ENCODE data around the gene LIF.

The LIF gene

DNA sequence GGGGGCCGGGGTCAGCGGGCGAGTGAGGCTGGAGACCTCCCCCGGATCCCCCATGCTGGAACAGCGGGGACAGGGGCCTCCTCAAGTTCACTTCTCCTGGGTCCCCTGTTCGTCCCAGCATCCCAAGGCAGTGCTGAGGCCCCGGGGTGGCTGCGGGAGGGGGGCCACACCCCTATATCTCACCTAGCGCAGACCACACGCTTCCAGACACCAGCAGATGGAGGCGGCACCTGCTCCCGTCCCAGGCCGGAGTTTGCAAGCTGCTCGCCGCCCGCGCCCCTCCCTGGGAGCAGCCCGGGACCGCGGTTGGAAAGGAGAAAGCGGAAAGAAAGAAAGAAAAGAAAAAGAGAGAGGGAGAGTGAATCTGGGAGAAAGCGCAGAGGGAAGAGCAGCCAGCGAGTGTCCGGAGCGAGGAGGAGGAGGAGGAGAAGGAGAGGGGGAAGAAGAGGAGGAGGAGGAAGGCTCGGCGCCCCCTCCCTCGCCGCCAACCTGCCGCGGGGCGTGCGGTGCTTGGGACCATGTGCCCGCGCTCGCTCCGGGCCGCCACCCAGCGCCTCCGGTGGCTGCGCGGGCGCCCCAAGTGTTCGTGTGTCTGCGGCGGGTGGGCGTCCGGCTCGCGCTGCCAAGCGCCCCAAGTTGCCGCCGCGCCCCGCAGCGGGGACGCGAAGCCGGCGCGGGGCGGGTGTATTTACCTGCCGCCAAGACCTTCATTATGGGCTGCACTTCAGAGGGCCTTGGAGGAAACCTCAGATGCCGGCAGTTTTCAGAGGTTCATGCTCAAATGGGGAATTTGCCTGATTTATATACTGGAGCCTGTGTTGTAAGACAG, at the start of gene LIF:
LIF (minus strand) TSS at position 775 of the 829 bp plus-strand sequence; CDS start at position 711, 64 bp downstream.
- DNase-seq, result no peak
- Histone ChIP-seq H3K4me1 (peaks cover 0 to 37% (median 21%) of the 10 kb centered on the region in 4 donors), H3K27me3 (peaks cover 0 to 58% of the 10 kb centered on the region in 2 donors), H3K36me3 (no peaks in the 10 kb centered on the region), H3K9me3 (no peaks in the 10 kb centered on the region), H3K4me3 (peak within 1 kb of the TSS; percentile 35 to 54), H3K27ac (no peak within 1 kb of the TSS)
- TF ChIP-seq, protein P1, sequence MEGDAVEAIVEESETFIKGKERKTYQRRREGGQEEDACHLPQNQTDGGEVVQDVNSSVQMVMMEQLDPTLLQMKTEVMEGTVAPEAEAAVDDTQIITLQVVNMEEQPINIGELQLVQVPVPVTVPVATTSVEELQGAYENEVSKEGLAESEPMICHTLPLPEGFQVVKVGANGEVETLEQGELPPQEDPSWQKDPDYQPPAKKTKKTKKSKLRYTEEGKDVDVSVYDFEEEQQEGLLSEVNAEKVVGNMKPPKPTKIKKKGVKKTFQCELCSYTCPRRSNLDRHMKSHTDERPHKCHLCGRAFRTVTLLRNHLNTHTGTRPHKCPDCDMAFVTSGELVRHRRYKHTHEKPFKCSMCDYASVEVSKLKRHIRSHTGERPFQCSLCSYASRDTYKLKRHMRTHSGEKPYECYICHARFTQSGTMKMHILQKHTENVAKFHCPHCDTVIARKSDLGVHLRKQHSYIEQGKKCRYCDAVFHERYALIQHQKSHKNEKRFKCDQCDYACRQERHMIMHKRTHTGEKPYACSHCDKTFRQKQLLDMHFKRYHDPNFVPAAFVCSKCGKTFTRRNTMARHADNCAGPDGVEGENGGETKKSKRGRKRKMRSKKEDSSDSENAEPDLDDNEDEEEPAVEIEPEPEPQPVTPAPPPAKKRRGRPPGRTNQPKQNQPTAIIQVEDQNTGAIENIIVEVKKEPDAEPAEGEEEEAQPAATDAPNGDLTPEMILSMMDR (IDR thresholded peaks at IDR 0.05), result no peak
- intact Hi-C loops (cut with DNase I; ENCODE audit: low total_unique reads), result no loop called here

GRCh38 chr22:30296324-30296723, 49.8 kb upstream of the LIF start:
- Histone ChIP-seq H3K4me3 (no peak overlapping the region), H3K27ac (no peak overlapping the region), H3K36me3 (peaks cover 55 to 100% (median 98%) of the 10 kb centered on the region in 3 donors), H3K9me3 (no peaks in the 10 kb centered on the region), H3K27me3 (no peaks in the 10 kb centered on the region), H3K4me1 (peaks cover 2 to 59% (median 5%) of the 10 kb centered on the region in 4 donors)
- TF ChIP-seq, protein P1 (IDR thresholded peaks at IDR 0.05), result no peak
- intact Hi-C loops (cut with DNase I; ENCODE audit: low total_unique reads), result no loop called here
- no peak for DNase-seq

DNA sequence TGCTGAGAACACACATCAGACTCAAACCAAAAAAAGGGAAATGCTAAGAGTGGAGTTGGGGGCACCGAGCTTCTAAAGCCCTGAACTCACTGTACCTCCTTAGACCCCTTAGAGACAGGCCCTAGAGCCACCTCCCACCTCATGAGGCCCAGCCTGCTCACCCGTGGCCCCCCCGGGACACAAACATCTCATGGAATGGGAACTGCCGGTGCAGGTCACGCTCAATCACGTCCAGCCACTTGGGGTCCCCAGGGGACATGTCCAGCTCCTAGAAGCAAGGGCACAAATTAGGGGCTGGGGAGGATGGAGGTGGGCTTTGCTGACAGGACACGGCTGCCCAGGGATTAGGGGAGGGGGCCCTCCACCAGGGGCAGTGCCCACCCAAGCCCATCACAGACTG, 49.0 kb upstream of the LIF start:
- no peak overlapping the region for H3K4me3 ChIP-seq
- intact Hi-C loops (cut with DNase I; ENCODE audit: low total_unique reads), result no loop called here
- peaks cover 9 to 62% (median 11%) of the 10 kb centered on the region in 4 donors for H3K4me1 ChIP-seq
- no peak for DNase-seq
- H3K27me3 ChIP-seq, result no peaks in the 10 kb centered on the region
- H3K36me3 ChIP-seq, result peaks cover 48 to 92% (median 92%) of the 10 kb centered on the region in 3 donors
- no peak overlapping the region for H3K27ac ChIP-seq
- TF ChIP-seq, protein P1 (IDR thresholded peaks at IDR 0.05), result no peak
- no peaks in the 10 kb centered on the region for H3K9me3 ChIP-seq

- Histone ChIP-seq H3K27ac (peak overlapping the region in 1 of 2 donors; percentile 9), H3K9me3 (no peaks in the 10 kb centered on the region), H3K27me3 (no peaks in the 10 kb centered on the region), H3K4me3 (no peak overlapping the region), H3K4me1 (peaks cover 16 to 62% (median 18%) of the 10 kb centered on the region in 4 donors), H3K36me3 (peaks cover 45 to 85% (median 85%) of the 10 kb centered on the region in 3 donors)
- TF ChIP-seq, protein P1 (IDR thresholded peaks at IDR 0.05), result no peak
- DNase-seq, result no peak
- intact Hi-C loops (cut with DNase I; ENCODE audit: low total_unique reads), result no loop called here
Observed at GRCh38 chr22:30294830-30295229, 48.3 kb upstream of the LIF start.

DNA sequence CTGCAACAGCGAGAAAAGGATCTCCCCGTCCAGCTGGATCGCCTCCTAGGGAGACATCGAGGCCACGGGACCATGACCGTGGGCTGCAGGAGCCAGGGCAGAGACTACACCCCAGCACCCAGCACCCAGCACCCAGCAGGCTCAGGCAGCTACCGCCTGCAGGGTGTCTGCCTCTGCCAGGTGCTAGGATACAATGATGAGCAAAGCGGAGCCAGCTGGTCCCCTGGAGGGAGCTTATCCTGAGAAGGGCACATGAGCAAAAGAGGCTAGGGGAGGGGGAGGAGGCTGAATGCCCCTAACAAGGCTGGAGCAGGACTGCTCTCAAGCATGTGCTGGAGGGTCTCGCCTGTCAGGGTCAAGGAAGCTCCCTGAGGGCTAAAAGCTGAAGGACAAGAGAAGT, 47.5 kb upstream of the LIF start:
- H3K36me3 ChIP-seq, result peaks cover 45 to 77% (median 77%) of the 10 kb centered on the region in 3 donors
- no peak for DNase-seq

More for the DNA sequence above, 47.5 kb upstream of the LIF start:
- TF ChIP-seq, protein P1 (IDR thresholded peaks at IDR 0.05), result no peak
- H3K9me3 ChIP-seq, result no peaks in the 10 kb centered on the region
- no peak overlapping the region for H3K4me3 ChIP-seq
- H3K4me1 ChIP-seq, result peaks cover 16 to 61% (median 18%) of the 10 kb centered on the region in 4 donors
- H3K27me3 ChIP-seq, result no peaks in the 10 kb centered on the region
- H3K27ac ChIP-seq, result no peak overlapping the region
- intact Hi-C loops (cut with DNase I; ENCODE audit: low total_unique reads), result no loop called here
